B cell (primary cell): ENCODE measurements around the gene NANOS2. TPM values are rescaled to one million over a fixed set of nuclear protein-coding genes. Genes with fewer than 3 reads are reported as not detected.

ENCODE experiments used
- ATAC-seq: fragments of 200-7000 bp; cut with Tn5 transposase; one replicate; pipeline ENCODE4 v1.10.0; 2021; ENCODE audit warnings: low read depth, mild to moderate bottlenecking, moderate number of reproducible peaks, moderate library complexity
- CTCF ChIA-PET: fragments of 350-600 bp; sonication (Branson Sonifier 250); formaldehyde crosslinking; loops from one replicate; lab custom pipeline; 2021; ENCODE audit warnings: antibody characterized with exemption, inconsistent platforms; lab: Charles Lee
- POLR2A ChIA-PET: fragments of 350-600 bp; sonication (Branson Sonifier 250); formaldehyde crosslinking; loops from one replicate; lab custom pipeline; 2021; ENCODE audit warnings: antibody characterized with exemption; lab: Charles Lee
- DNase-seq: peaks from one replicate; pipeline ENCODE4 v3.0.0; 2013
- H2AFZ ChIP-seq: 2 replicates; pipeline ENCODE4 v1.6.1; 2012; ENCODE audit warnings: mild to moderate bottlenecking, low read depth, low read length; ENCODE audit not compliant: insufficient read depth, poor library complexity, severe bottlenecking
- H3K27ac ChIP-seq, 2 donors: 1 replicate in 1 of 2; 2 replicates in 1 of 2; pipeline ENCODE4 v1.5.1; 2012 to 2013; ENCODE audit warnings: low read length in 2 of 2, mild to moderate bottlenecking in 2 of 2, moderate library complexity in 1 of 2
- H3K27me3 ChIP-seq, 4 experiments: fragments of 200-600 bp in 1 of 4; sonication (generic) in 1 of 4; replicated peaks in 1 of 4; 1 replicate in 2 of 4; 2 replicates in 2 of 4; pipeline versions ENCODE4 v1.6.1 to v1.7.0; 2013 to 2016; ENCODE audit warnings: low read length in 3 of 4, mild to moderate bottlenecking in 2 of 4, mixed read lengths in 1 of 4, moderate library complexity in 1 of 4; ENCODE audit not compliant: insufficient read depth in 4 of 4, control insufficient read depth in 3 of 4; ENCODE audit errors: control extremely low read depth in 1 of 4
- H3K36me3 ChIP-seq, 2 experiments: replicated peaks in 1 of 2; 1 replicate in 1 of 2; 2 replicates in 1 of 2; pipeline versions ENCODE4 v1.6.1 to v1.7.1; 2013; ENCODE audit warnings: low read length in 1 of 2; ENCODE audit not compliant: insufficient read depth in 2 of 2, control insufficient read depth in 1 of 2; ENCODE audit errors: control extremely low read depth in 1 of 2, extremely low read depth in 1 of 2
- H3K4me1 ChIP-seq, 2 donors: fragments of 200-600 bp in 1 of 2; sonication (generic) in 1 of 2; 1 replicate in 1 of 2; 2 replicates in 1 of 2; pipeline versions ENCODE4 v1.5.1 to v1.6.1; 2013 to 2017; ENCODE audit warnings: low read length in 2 of 2; ENCODE audit not compliant: control insufficient read depth in 2 of 2, insufficient read depth in 2 of 2
- H3K4me2 ChIP-seq: replicated peaks from 2 replicates; pipeline ENCODE3; 2012; ENCODE audit warnings: mild to moderate bottlenecking, low read depth, low read length; ENCODE audit not compliant: poor library complexity, severe bottlenecking
- H3K4me3 ChIP-seq, 5 experiments: fragments of 200-600 bp in 1 of 5; sonication (generic) in 1 of 5; 1 replicate in 3 of 5; 2 replicates in 2 of 5; pipeline versions ENCODE4 v1.5.1 to v1.7.0; 2011 to 2016; ENCODE audit warnings: low read length in 4 of 5, mild to moderate bottlenecking in 4 of 5, low read depth in 2 of 5, control low read depth in 1 of 5, moderate library complexity in 1 of 5; ENCODE audit not compliant: insufficient read depth in 1 of 5; ENCODE audit errors: control extremely low read depth in 1 of 5, extremely low read depth in 1 of 5
- H3K79me2 ChIP-seq: fragments of 200-600 bp; sonication (generic); one replicate; pipeline ENCODE4 v1.6.0; 2016; ENCODE audit warnings: low read length; ENCODE audit not compliant: control insufficient read depth, insufficient read depth
- H3K9ac ChIP-seq: fragments of 200-600 bp; sonication (generic); 2 replicates; pipeline ENCODE4 v1.6.1; 2017; ENCODE audit warnings: mild to moderate bottlenecking, low read length, moderate library complexity
- H3K9me3 ChIP-seq, 3 donors: one replicate each; pipeline versions ENCODE4 v1.6.1 to v1.7.1; 2013; ENCODE audit warnings: low read length in 2 of 3; ENCODE audit not compliant: control insufficient read depth in 2 of 3, insufficient read depth in 1 of 3; ENCODE audit errors: control extremely low read depth in 1 of 3
- H4K20me1 ChIP-seq: 2 replicates; pipeline ENCODE4 v1.6.0; 2012; ENCODE audit warnings: mild to moderate bottlenecking, low read length; ENCODE audit not compliant: insufficient read depth, control insufficient read depth, poor library complexity, severe bottlenecking
- H3K27ac Mint-ChIP-seq: one replicate; pipeline ENCODE4 v1.8.0; 2021; ENCODE audit warnings: mixed read lengths
- H3K27me3 Mint-ChIP-seq: one replicate; pipeline ENCODE4 v1.8.0; 2021; ENCODE audit warnings: mixed read lengths
- H3K4me1 Mint-ChIP-seq: one replicate; pipeline ENCODE4 v1.8.0; 2021; ENCODE audit warnings: mixed read lengths
- H3K4me3 Mint-ChIP-seq: one replicate; pipeline ENCODE4 v1.8.0; 2021; ENCODE audit warnings: mixed read lengths
- H3K9me3 Mint-ChIP-seq: one replicate; pipeline ENCODE4 v1.8.0; 2022; ENCODE audit warnings: mixed read lengths; ENCODE audit not compliant: insufficient read depth
- CTCF ChIP-seq: fragments of 200-600 bp; IDR thresholded peaks from one replicate; pipeline ENCODE4 v1.8.0; 2022; ENCODE audit warnings: antibody characterized with exemption, mild to moderate bottlenecking
- EZH2 ChIP-seq: IDR thresholded peaks from 2 replicates; pipeline ENCODE4 v1.6.1; 2012; ENCODE audit warnings: borderline replicate concordance, low read depth, mild to moderate bottlenecking, moderate library complexity, low read length; ENCODE audit not compliant: insufficient read depth, poor library complexity, severe bottlenecking
- WGBS: methylation state at CpG from one replicate; pipeline ENCODE4 v1.1.5; 2013; ENCODE audit warnings: missing lambda C conversion rate; ENCODE audit not compliant: insufficient coverage; 5-methylcytosine and 5-hydroxymethylcytosine counted together
- intact Hi-C: fragments of 100-400 bp; cut with micrococcal nuclease; formaldehyde crosslinking; loops from one replicate; pipeline ENCODE4 v1.10.0; 2022
- polyA plus RNA-seq: library from polyadenylated mRNA; depleted of rRNA; stranded (reverse); fragments of >200 nt; gene quantifications from 2 replicates; pipeline ENCODE4 v1.2.3, GENCODE V29; 2012
- total RNA-seq, 2 donors: library from RNA; stranded (reverse); fragments of 120-200 nt in 1 of 2; gene quantifications; 1 replicate in 1 of 2; 2 replicates in 1 of 2; pipeline versions ENCODE4 v1.2.3 to v1.2.4, GENCODE V29; 2013 to 2022

The NANOS2 gene
- total and polyA plus RNA-seq, 2 donors (not counting 1 experiment from before 2014, with no cell fraction given): not detected

GRCh38 chr19:45924891-45925447 lies 10.4 kb upstream of the NANOS2 start:
- POLR2A ChIA-PET: no interaction called here
- Histone ChIP-seq H3K9me3 (no peaks in the 10 kb centered on the region), H3K4me3 (no peak overlapping the region), H3K9ac (no peak overlapping the region), H3K27me3 (no peaks in the 10 kb centered on the region), H3K79me2 (no peaks in the 10 kb centered on the region), H3K4me2 (no peak overlapping the region), H4K20me1 (no peaks in the 10 kb centered on the region), H2AFZ (no peak overlapping the region), H3K27ac (no peak overlapping the region), H3K36me3 (no peaks in the 10 kb centered on the region), H3K4me1 (peaks cover 7 to 8% of the 10 kb centered on the region in 2 donors)
- Mint-ChIP-seq H3K4me3 (no peak overlapping the region), H3K9me3 (no peaks in the 10 kb centered on the region), H3K27me3 (peaks cover 3% of the 10 kb centered on the region), H3K27ac (no peak overlapping the region), H3K4me1 (peaks cover 8% of the 10 kb centered on the region)
- CTCF ChIA-PET: no interaction called here
- ATAC-seq (no peak), DNase-seq (no peak)
- TF ChIP-seq CTCF: no peak
- TF ChIP-seq EZH2: no peak
- intact Hi-C loops: no loop called here
- WGBS: 86% methylated on average over 3 of the region's 6 CpGs

- ATAC-seq (no peak), DNase-seq (no peak)
- peaks cover 5% of the 10 kb centered on the region for H3K27me3 Mint-ChIP-seq
- H3K27ac Mint-ChIP-seq: no peak overlapping the region
- no peak overlapping the region for H3K4me3 ChIP-seq
- no peak overlapping the region for H3K27ac ChIP-seq
- H2AFZ ChIP-seq: no peak overlapping the region
- ChIA-PET POLR2A (no interaction called here), CTCF (no interaction called here)
- no peaks in the 10 kb centered on the region for H4K20me1 ChIP-seq
- no peaks in the 10 kb centered on the region for H3K27me3 ChIP-seq
- TF ChIP-seq EZH2 (no peak), CTCF (no peak)
- no peak overlapping the region for H3K9ac ChIP-seq
- 81% methylated on average over 6 of the region's 9 CpGs for WGBS
- H3K4me2 ChIP-seq: no peak overlapping the region
- H3K9me3 Mint-ChIP-seq: no peaks in the 10 kb centered on the region
- no peaks in the 10 kb centered on the region for H3K4me1 ChIP-seq
- no peaks in the 10 kb centered on the region for H3K4me1 Mint-ChIP-seq
- H3K79me2 ChIP-seq: no peaks in the 10 kb centered on the region
- no peak overlapping the region for H3K4me3 Mint-ChIP-seq
- intact Hi-C loops: no loop called here
- H3K36me3 ChIP-seq: no peaks in the 10 kb centered on the region
- H3K9me3 ChIP-seq: no peaks in the 10 kb centered on the region
These were observed 7.7 kb upstream of the NANOS2 start for GRCh38 chr19:45922281-45922680.
